Measurements from ENCODE around the gene NAALAD2.

The NAALAD2 gene

GRCh38 chr11:90216611-90217010, 82.1 kb downstream of the NAALAD2 start:
- H3K4me1 ChIP-seq (ENCODE audit: control insufficient read depth in 1 of 2, insufficient read depth in 2 of 2, low read length in 2 of 2): peaks cover 13 to 15% of the 10 kb centered on the region in 2 donors
- H3K27ac ChIP-seq (ENCODE audit: low read depth, low read length): no peak overlapping the region
- H3K9ac ChIP-seq (ENCODE audit: low read depth in 1 of 2, low read length in 2 of 2): no peak overlapping the region
- H3K4me3 ChIP-seq (ENCODE audit: low read depth in 1 of 2, low read length in 2 of 2): no peak overlapping the region
- H3K9me3 ChIP-seq (ENCODE audit: control insufficient read depth in 1 of 2, low read length in 2 of 2): no peaks in the 10 kb centered on the region
- H3K36me3 ChIP-seq (ENCODE audit: control insufficient read depth in 1 of 2, insufficient read depth in 2 of 2, low read length in 2 of 2): peaks cover 9 to 16% of the 10 kb centered on the region in 2 donors
- H3K27me3 ChIP-seq (ENCODE audit: control insufficient read depth in 1 of 2, insufficient read depth in 2 of 2, low read length in 2 of 2): no peaks in the 10 kb centered on the region

GRCh38 chr11:90218606-90219005, 84.1 kb downstream of the NAALAD2 start:
- H3K27ac ChIP-seq (ENCODE audit: low read depth, low read length): no peak overlapping the region
- peaks cover 21 to 23% of the 10 kb centered on the region in 2 donors for H3K4me1 ChIP-seq (ENCODE audit: control insufficient read depth in 1 of 2, insufficient read depth in 2 of 2, low read length in 2 of 2)
- H3K36me3 ChIP-seq (ENCODE audit: control insufficient read depth in 1 of 2, insufficient read depth in 2 of 2, low read length in 2 of 2): peaks cover 0 to 7% of the 10 kb centered on the region in 2 donors
- no peak overlapping the region for H3K9ac ChIP-seq (ENCODE audit: low read depth in 1 of 2, low read length in 2 of 2)
- no peak overlapping the region for H3K4me3 ChIP-seq (ENCODE audit: low read depth in 1 of 2, low read length in 2 of 2)
- no peaks in the 10 kb centered on the region for H3K27me3 ChIP-seq (ENCODE audit: control insufficient read depth in 1 of 2, insufficient read depth in 2 of 2, low read length in 2 of 2)
- no peaks in the 10 kb centered on the region for H3K9me3 ChIP-seq (ENCODE audit: control insufficient read depth in 1 of 2, low read length in 2 of 2)

- H3K27me3 ChIP-seq (ENCODE audit: control insufficient read depth in 1 of 2, insufficient read depth in 2 of 2, low read length in 2 of 2): no peaks in the 10 kb centered on the region
- H3K27ac ChIP-seq (ENCODE audit: low read depth, low read length): no peak overlapping the region
- no peak overlapping the region for H3K9ac ChIP-seq (ENCODE audit: low read depth in 1 of 2, low read length in 2 of 2)
- H3K4me3 ChIP-seq (ENCODE audit: low read depth in 1 of 2, low read length in 2 of 2): no peak overlapping the region
- H3K4me1 ChIP-seq (ENCODE audit: control insufficient read depth in 1 of 2, insufficient read depth in 2 of 2, low read length in 2 of 2): peaks cover 23 to 27% of the 10 kb centered on the region in 2 donors
- peaks cover 0 to 7% of the 10 kb centered on the region in 2 donors for H3K36me3 ChIP-seq (ENCODE audit: control insufficient read depth in 1 of 2, insufficient read depth in 2 of 2, low read length in 2 of 2)
- no peaks in the 10 kb centered on the region for H3K9me3 ChIP-seq (ENCODE audit: control insufficient read depth in 1 of 2, low read length in 2 of 2)
These were observed 85.0 kb downstream of the NAALAD2 start for GRCh38 chr11:90219438-90219837.

GRCh38 chr11:90220391-90220790, 85.9 kb downstream of the NAALAD2 start:
- no peak overlapping the region for H3K9ac ChIP-seq (ENCODE audit: low read depth in 1 of 2, low read length in 2 of 2)
- H3K9me3 ChIP-seq (ENCODE audit: control insufficient read depth in 1 of 2, low read length in 2 of 2): no peaks in the 10 kb centered on the region
- no peak overlapping the region for H3K4me3 ChIP-seq (ENCODE audit: low read depth in 1 of 2, low read length in 2 of 2)
- H3K27ac ChIP-seq (ENCODE audit: low read depth, low read length): no peak overlapping the region
- no peaks in the 10 kb centered on the region for H3K27me3 ChIP-seq (ENCODE audit: control insufficient read depth in 1 of 2, insufficient read depth in 2 of 2, low read length in 2 of 2)
- peaks cover 0 to 7% of the 10 kb centered on the region in 2 donors for H3K36me3 ChIP-seq (ENCODE audit: control insufficient read depth in 1 of 2, insufficient read depth in 2 of 2, low read length in 2 of 2)
- peaks cover 23 to 27% of the 10 kb centered on the region in 2 donors for H3K4me1 ChIP-seq (ENCODE audit: control insufficient read depth in 1 of 2, insufficient read depth in 2 of 2, low read length in 2 of 2)

GRCh38 chr11:90221803-90222458, 87.5 kb downstream of the NAALAD2 start:
- peaks cover 23 to 27% of the 10 kb centered on the region in 2 donors for H3K4me1 ChIP-seq (ENCODE audit: control insufficient read depth in 1 of 2, insufficient read depth in 2 of 2, low read length in 2 of 2)
- no peaks in the 10 kb centered on the region for H3K27me3 ChIP-seq (ENCODE audit: control insufficient read depth in 1 of 2, insufficient read depth in 2 of 2, low read length in 2 of 2)
- H3K9ac ChIP-seq (ENCODE audit: low read depth in 1 of 2, low read length in 2 of 2): peak overlapping the region; percentile 86 to 92

GRCh38 chr11:90222459-90223247, 88.2 kb downstream of the NAALAD2 start, which contains the start of gene CHORDC1:
CHORDC1 (minus strand) TSS chr11:90223049; CDS start chr11:90222954, 95 bp downstream.
- no peaks in the 10 kb centered on the region for H3K9me3 ChIP-seq (ENCODE audit: control insufficient read depth in 1 of 2, low read length in 2 of 2)
- no peaks in the 10 kb centered on the region for H3K36me3 ChIP-seq (ENCODE audit: control insufficient read depth in 1 of 2, insufficient read depth in 2 of 2, low read length in 2 of 2)
- peak within 1 kb of the TSS; percentile 79 for H3K27ac ChIP-seq (ENCODE audit: low read depth, low read length)
- peak within 1 kb of the TSS; percentile 86 to 92 for H3K9ac ChIP-seq (ENCODE audit: low read depth in 1 of 2, low read length in 2 of 2)
- H3K27me3 ChIP-seq (ENCODE audit: control insufficient read depth in 1 of 2, insufficient read depth in 2 of 2, low read length in 2 of 2): no peaks in the 10 kb centered on the region
- H3K4me1 ChIP-seq (ENCODE audit: control insufficient read depth in 1 of 2, insufficient read depth in 2 of 2, low read length in 2 of 2): peaks cover 23 to 27% of the 10 kb centered on the region in 2 donors
- H3K4me3 ChIP-seq (ENCODE audit: low read depth in 1 of 2, low read length in 2 of 2): peak within 1 kb of the TSS; percentile 79 to 95

More at GRCh38 chr11:90221803-90222458, 87.5 kb downstream of the NAALAD2 start:
- Histone ChIP-seq H3K4me3 (ENCODE audit: low read depth in 1 of 2, low read length in 2 of 2) (peak overlapping the region; percentile 79 to 95), H3K27ac (ENCODE audit: low read depth, low read length) (no peak overlapping the region), H3K9me3 (ENCODE audit: control insufficient read depth in 1 of 2, low read length in 2 of 2) (no peaks in the 10 kb centered on the region), H3K36me3 (ENCODE audit: control insufficient read depth in 1 of 2, insufficient read depth in 2 of 2, low read length in 2 of 2) (no peaks in the 10 kb centered on the region)

GRCh38 chr11:90223248-90223585, 88.8 kb downstream of the NAALAD2 start:
- H3K27me3 ChIP-seq (ENCODE audit: control insufficient read depth in 1 of 2, insufficient read depth in 2 of 2, low read length in 2 of 2): no peaks in the 10 kb centered on the region
- peak overlapping the region; percentile 79 for H3K27ac ChIP-seq (ENCODE audit: low read depth, low read length)
- no peaks in the 10 kb centered on the region for H3K9me3 ChIP-seq (ENCODE audit: control insufficient read depth in 1 of 2, low read length in 2 of 2)
- H3K36me3 ChIP-seq (ENCODE audit: control insufficient read depth in 1 of 2, insufficient read depth in 2 of 2, low read length in 2 of 2): no peaks in the 10 kb centered on the region
- H3K9ac ChIP-seq (ENCODE audit: low read depth in 1 of 2, low read length in 2 of 2): peak overlapping the region; percentile 86 to 92
- peak overlapping the region; percentile 79 to 95 for H3K4me3 ChIP-seq (ENCODE audit: low read depth in 1 of 2, low read length in 2 of 2)
- H3K4me1 ChIP-seq (ENCODE audit: control insufficient read depth in 1 of 2, insufficient read depth in 2 of 2, low read length in 2 of 2): peaks cover 23 to 27% of the 10 kb centered on the region in 2 donors

- no peak overlapping the region for H3K4me3 ChIP-seq (ENCODE audit: low read depth in 1 of 2, low read length in 2 of 2)
- H3K27me3 ChIP-seq (ENCODE audit: control insufficient read depth in 1 of 2, insufficient read depth in 2 of 2, low read length in 2 of 2): no peaks in the 10 kb centered on the region
- H3K36me3 ChIP-seq (ENCODE audit: control insufficient read depth in 1 of 2, insufficient read depth in 2 of 2, low read length in 2 of 2): no peaks in the 10 kb centered on the region
- H3K9me3 ChIP-seq (ENCODE audit: control insufficient read depth in 1 of 2, low read length in 2 of 2): peaks cover 0 to 2% of the 10 kb centered on the region in 2 donors
- H3K9ac ChIP-seq (ENCODE audit: low read depth in 1 of 2, low read length in 2 of 2): no peak overlapping the region
- no peak overlapping the region for H3K27ac ChIP-seq (ENCODE audit: low read depth, low read length)
- H3K4me1 ChIP-seq (ENCODE audit: control insufficient read depth in 1 of 2, insufficient read depth in 2 of 2, low read length in 2 of 2): peaks cover 4 to 6% of the 10 kb centered on the region in 2 donors
These were observed 93.6 kb downstream of the NAALAD2 start for GRCh38 chr11:90228056-90228455.

- H3K4me1 ChIP-seq (ENCODE audit: control insufficient read depth in 1 of 2, insufficient read depth in 2 of 2, low read length in 2 of 2): no peaks in the 10 kb centered on the region
- peaks cover 0 to 2% of the 10 kb centered on the region in 2 donors for H3K9me3 ChIP-seq (ENCODE audit: control insufficient read depth in 1 of 2, low read length in 2 of 2)
- no peak overlapping the region for H3K9ac ChIP-seq (ENCODE audit: low read depth in 1 of 2, low read length in 2 of 2)
- no peaks in the 10 kb centered on the region for H3K27me3 ChIP-seq (ENCODE audit: control insufficient read depth in 1 of 2, insufficient read depth in 2 of 2, low read length in 2 of 2)
- no peak overlapping the region for H3K4me3 ChIP-seq (ENCODE audit: low read depth in 1 of 2, low read length in 2 of 2)
- H3K27ac ChIP-seq (ENCODE audit: low read depth, low read length): no peak overlapping the region
- no peaks in the 10 kb centered on the region for H3K36me3 ChIP-seq (ENCODE audit: control insufficient read depth in 1 of 2, insufficient read depth in 2 of 2, low read length in 2 of 2)
These were observed 95.3 kb downstream of the NAALAD2 start for GRCh38 chr11:90229791-90230190.

- H3K9me3 ChIP-seq (ENCODE audit: control insufficient read depth in 1 of 2, low read length in 2 of 2): no peaks in the 10 kb centered on the region
- no peaks in the 10 kb centered on the region for H3K4me1 ChIP-seq (ENCODE audit: control insufficient read depth in 1 of 2, insufficient read depth in 2 of 2, low read length in 2 of 2)
- no peak overlapping the region for H3K27ac ChIP-seq (ENCODE audit: low read depth, low read length)
- no peaks in the 10 kb centered on the region for H3K27me3 ChIP-seq (ENCODE audit: control insufficient read depth in 1 of 2, insufficient read depth in 2 of 2, low read length in 2 of 2)
- H3K4me3 ChIP-seq (ENCODE audit: low read depth in 1 of 2, low read length in 2 of 2): no peak overlapping the region
- no peak overlapping the region for H3K9ac ChIP-seq (ENCODE audit: low read depth in 1 of 2, low read length in 2 of 2)
- H3K36me3 ChIP-seq (ENCODE audit: control insufficient read depth in 1 of 2, insufficient read depth in 2 of 2, low read length in 2 of 2): no peaks in the 10 kb centered on the region
These were observed 100.5 kb downstream of the NAALAD2 start for GRCh38 chr11:90234977-90235376.
